ENCODE data around the gene UPF1. TPM values are rescaled to one million over a fixed set of nuclear protein-coding genes. Genes with fewer than 3 reads are reported as not detected.

UPF1 gene
- total and polyA plus RNA-seq, 7 donors: 27.6 to 62.1 (median 49.0) TPM

- no peak for DNase-seq
- no peak overlapping the region for H3K4me3 ChIP-seq
- intact Hi-C loops (cut with DNase I): no loop called here
- H3K27me3 ChIP-seq: no peaks in the 10 kb centered on the region
- peaks cover 6 to 7% (median 6%) of the 10 kb centered on the region in 4 donors for H3K9me3 ChIP-seq
- H3K27ac ChIP-seq: no peak overlapping the region
- 56 to 61% methylated on average over 6 of the region's 6 CpGs for WGBS, 2 donors
- no peaks in the 10 kb centered on the region for H3K36me3 ChIP-seq
- TF ChIP-seq POLR2A (IDR thresholded peaks at IDR 0.05) (no peak), CTCF (IDR thresholded peaks at IDR 0.05) (no peak), POLR2AphosphoS5 (IDR thresholded peaks at IDR 0.05) (no peak), EP300 (IDR thresholded peaks at IDR 0.05) (no peak)
- H3K4me1 ChIP-seq: peaks cover 0 to 19% (median 11%) of the 10 kb centered on the region in 4 donors
Measured at GRCh38 chr19:18828786-18829185, 3.0 kb upstream of the UPF1 start.

- intact Hi-C loops (cut with DNase I): loop anchor here (5.0 kb wide), 1 partner anchor 243 kb away; the partner anchor contains the start of gene REX1BD
- WGBS, 2 donors: 88 to 92% methylated on average over 2 of the region's 2 CpGs
- no peaks in the 10 kb centered on the region for H3K27me3 ChIP-seq
- no peaks in the 10 kb centered on the region for H3K36me3 ChIP-seq
- peaks cover 6 to 7% (median 6%) of the 10 kb centered on the region in 4 donors for H3K9me3 ChIP-seq
- no peak for DNase-seq
- TF ChIP-seq EP300 (IDR thresholded peaks at IDR 0.05): no peak
- no peak for TF ChIP-seq POLR2A (IDR thresholded peaks at IDR 0.05)
- TF ChIP-seq CTCF (IDR thresholded peaks at IDR 0.05): no peak
- no peak for TF ChIP-seq POLR2AphosphoS5 (IDR thresholded peaks at IDR 0.05)
- no peak overlapping the region for H3K4me3 ChIP-seq
- no peak overlapping the region for H3K27ac ChIP-seq
- H3K4me1 ChIP-seq: peaks cover 0 to 36% (median 28%) of the 10 kb centered on the region in 4 donors
Measured at GRCh38 chr19:18830488-18830887, 1.3 kb upstream of the UPF1 start.

GRCh38 chr19:18832306-18833140 is 764 bp downstream of the UPF1 start:
- DNase-seq: no peak
- no peaks in the 10 kb centered on the region for H3K9me3 ChIP-seq
- TF ChIP-seq EP300 (IDR thresholded peaks at IDR 0.05) (no peak), POLR2A (IDR thresholded peaks at IDR 0.05) (no peak), CTCF (IDR thresholded peaks at IDR 0.05) (no peak), POLR2AphosphoS5 (IDR thresholded peaks at IDR 0.05) (no peak)
- no peaks in the 10 kb centered on the region for H3K27me3 ChIP-seq
- 0 to 1% methylated on average over 69 of the region's 69 CpGs for WGBS, 2 donors
- peaks cover 0 to 53% (median 35%) of the 10 kb centered on the region in 4 donors for H3K4me1 ChIP-seq
- intact Hi-C loops (cut with DNase I): loop anchor here (5.0 kb wide), 1 partner anchor 245 kb away; the partner anchor contains the start of gene REX1BD
- H3K4me3 ChIP-seq: peak overlapping the region; percentile 68 to 97 (median 86)
- peak overlapping the region; percentile 86 to 91 (median 88) for H3K27ac ChIP-seq
- H3K36me3 ChIP-seq: peaks cover 0 to 2% (median 0%) of the 10 kb centered on the region in 4 donors

GRCh38 chr19:18833141-18833476 is 1.4 kb downstream of the UPF1 start:
- H3K27ac ChIP-seq: peak overlapping the region; percentile 86 to 91 (median 88)
- no peaks in the 10 kb centered on the region for H3K9me3 ChIP-seq
- H3K36me3 ChIP-seq: peaks cover 0 to 8% (median 2%) of the 10 kb centered on the region in 4 donors
- DNase-seq: no peak
- intact Hi-C loops (cut with DNase I): loop anchor here (5.0 kb wide), 1 partner anchor 246 kb away; the partner anchor contains the start of gene REX1BD
- no peak for TF ChIP-seq EP300 (IDR thresholded peaks at IDR 0.05)
- TF ChIP-seq POLR2AphosphoS5 (IDR thresholded peaks at IDR 0.05): no peak
- TF ChIP-seq CTCF (IDR thresholded peaks at IDR 0.05): no peak
- TF ChIP-seq POLR2A (IDR thresholded peaks at IDR 0.05): no peak
- H3K4me3 ChIP-seq: peak overlapping the region; percentile 68 to 97 (median 86)
- 0 to 2% methylated on average over 9 of the region's 9 CpGs for WGBS, 2 donors
- no peaks in the 10 kb centered on the region for H3K27me3 ChIP-seq
- peaks cover 0 to 59% (median 40%) of the 10 kb centered on the region in 4 donors for H3K4me1 ChIP-seq
